Epidermal melanocyte (primary cell): ENCODE data around the gene GSTM5.
"Not testable (repeated sequence)": the region's sequence is repeated elsewhere in the genome, so short reads cannot be mapped to it uniquely, and the experiment has no call there.

Source experiments
- DNase-seq: peaks from one replicate; pipeline ENCODE4 v3.0.0; 2011; ENCODE audit warnings: low spot score; ENCODE audit not compliant: insufficient read length

GSTM5 gene

GRCh38 chr1:109711593-109712320 is at the start of gene GSTM5:
TSS of gene GSTM5 (plus strand) at chr1:109712251. CDS start at chr1:109712313, 62 bp downstream.
- not testable (repeated sequence) for DNase-seq

DNA sequence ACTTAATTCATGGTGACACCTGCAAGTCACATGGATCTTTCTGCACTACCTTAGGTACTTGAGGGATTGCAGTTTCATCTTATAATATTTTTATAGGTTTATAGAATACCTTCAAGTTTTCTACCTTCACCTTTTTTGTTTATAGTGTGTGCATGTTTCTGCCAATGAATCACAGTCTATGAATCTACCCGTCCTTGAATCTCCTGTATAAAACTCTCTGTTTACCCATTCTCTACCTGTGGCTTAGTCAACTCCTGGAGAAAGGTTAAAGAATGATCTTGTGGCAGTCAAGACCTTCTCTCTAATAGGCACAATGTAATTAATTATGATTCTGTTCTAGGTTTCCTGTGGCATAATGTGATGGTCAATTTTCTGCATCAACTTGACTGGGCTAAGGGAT is 47.4 kb upstream of the GSTM5 start:
- DNase-seq, result no peak

DNA sequence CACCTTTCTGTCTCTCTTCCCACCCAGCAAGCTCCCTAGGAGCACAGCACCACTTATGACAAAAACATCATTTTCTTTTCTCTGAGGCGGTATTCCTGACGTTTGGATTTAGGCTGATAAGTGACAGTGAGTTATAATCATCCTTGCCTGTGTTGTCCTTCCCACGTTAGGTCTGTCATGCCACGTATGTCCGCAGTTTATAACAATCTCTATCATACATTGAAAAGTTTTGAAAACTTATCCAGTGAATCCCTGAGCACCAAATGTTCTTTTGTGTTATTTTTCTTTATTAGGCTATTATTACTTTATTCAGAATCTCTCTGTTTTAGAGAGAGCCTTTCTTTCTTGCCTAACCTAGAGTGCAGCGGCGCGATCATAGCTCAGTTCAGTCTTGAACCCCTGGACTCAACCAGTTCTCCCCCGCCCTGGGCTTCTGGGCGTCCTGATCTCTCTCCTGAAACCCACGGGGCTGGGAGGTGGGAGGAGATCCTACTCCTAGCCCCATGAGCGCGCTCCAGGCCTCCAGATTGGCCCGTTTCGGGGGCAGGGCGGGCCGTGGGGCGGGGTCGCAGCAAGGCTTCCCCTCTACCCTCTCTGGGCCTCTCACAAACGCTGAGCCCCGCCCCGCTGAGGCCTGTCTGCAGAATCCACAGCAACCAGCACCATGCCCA is 44.5 kb upstream of the GSTM5 start, which contains the start of gene GSTM2:
GSTM2 (plus strand) TSS at position 606 of the 671 bp plus-strand sequence; CDS start at position 665, 59 bp downstream.
- peak; percentile 87 for DNase-seq

DNA sequence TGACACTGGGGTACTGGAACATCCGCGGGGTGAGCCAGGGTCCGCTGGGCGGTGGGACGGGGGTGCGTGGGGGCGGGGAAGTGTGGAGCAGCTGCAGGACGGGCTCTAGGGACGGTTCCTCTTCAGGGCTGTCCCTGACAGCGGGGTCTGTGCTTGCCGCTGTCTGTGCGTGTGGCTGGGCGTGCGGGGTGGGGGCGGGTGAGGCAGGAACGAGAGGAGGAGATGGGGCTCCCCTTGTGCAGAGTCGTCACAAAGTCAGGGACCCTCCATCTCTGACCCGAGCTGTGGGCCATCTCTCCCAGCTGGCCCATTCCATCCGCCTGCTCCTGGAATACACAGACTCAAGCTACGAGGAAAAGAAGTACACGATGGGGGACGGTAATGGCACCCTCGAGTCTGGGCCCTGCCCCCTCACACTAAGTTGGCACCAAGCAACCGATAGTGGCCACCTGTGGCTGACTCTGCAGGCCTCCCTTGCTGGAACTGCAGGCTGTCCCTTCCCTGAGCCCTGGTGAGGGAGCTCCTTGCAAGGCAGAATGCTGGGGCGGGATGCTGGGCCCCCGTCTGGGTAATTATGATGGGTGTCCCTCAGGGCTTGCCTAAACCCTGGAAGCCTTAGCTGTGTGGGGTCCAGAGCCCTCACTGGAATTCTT is 43.8 kb upstream of the GSTM5 start:
- DNase-seq, result no peak

DNA sequence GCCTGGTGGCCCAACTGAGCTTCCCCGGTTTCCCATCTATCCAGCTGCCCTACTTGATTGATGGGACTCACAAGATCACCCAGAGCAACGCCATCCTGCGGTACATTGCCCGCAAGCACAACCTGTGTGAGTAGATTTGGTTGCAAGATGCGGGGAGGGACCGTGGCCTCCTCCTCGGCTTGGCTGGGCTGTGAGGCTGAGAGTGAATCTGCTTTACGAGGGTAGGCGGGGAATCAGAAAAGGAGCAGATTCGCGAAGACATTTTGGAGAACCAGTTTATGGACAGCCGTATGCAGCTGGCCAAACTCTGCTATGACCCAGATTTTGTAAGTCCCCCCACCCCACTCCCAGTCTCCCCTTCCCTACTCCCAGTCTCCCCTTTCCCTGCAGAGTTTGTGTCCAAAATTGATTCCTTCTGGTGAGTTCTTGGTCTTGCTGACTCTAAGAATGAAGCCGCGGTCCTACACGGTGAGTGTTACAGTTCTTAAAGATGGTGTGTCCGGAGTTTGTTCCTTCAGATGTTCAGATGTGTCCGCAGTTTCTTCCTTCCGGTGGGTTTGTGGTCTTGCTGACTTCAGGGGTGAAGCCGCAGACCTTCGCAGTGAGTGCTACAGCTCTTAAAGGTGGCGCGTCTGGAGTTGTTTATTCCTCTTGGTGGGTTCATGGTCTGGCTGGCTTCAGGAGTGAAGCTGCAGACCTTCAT is 42.7 kb upstream of the GSTM5 start:
- no peak for DNase-seq

GRCh38 chr1:109669949-109670302 is 42.1 kb upstream of the GSTM5 start:
- not testable (repeated sequence) for DNase-seq

GRCh38 chr1:109671067-109671466 is 41.0 kb upstream of the GSTM5 start:
- no peak for DNase-seq

DNA sequence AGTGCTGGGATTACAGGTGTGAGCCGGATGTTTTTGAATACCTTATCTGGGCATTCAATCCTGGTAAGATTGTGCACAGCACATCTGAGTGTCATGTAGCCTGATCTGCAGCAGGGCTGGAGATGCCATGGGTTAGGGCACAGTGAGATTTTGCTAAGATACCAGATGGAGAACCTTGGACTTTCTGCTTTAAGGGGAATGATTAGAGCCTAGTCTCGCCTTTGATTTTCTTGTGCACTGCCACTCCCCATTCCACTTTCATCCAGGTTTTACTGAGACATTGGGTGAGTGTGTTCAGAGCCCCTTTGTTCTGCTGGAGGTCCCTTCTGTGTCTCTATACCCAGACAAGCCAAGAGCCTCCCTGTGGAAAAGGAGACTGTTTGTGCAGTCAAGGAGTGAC is 38.2 kb upstream of the GSTM5 start:
- not testable (repeated sequence) for DNase-seq

DNA sequence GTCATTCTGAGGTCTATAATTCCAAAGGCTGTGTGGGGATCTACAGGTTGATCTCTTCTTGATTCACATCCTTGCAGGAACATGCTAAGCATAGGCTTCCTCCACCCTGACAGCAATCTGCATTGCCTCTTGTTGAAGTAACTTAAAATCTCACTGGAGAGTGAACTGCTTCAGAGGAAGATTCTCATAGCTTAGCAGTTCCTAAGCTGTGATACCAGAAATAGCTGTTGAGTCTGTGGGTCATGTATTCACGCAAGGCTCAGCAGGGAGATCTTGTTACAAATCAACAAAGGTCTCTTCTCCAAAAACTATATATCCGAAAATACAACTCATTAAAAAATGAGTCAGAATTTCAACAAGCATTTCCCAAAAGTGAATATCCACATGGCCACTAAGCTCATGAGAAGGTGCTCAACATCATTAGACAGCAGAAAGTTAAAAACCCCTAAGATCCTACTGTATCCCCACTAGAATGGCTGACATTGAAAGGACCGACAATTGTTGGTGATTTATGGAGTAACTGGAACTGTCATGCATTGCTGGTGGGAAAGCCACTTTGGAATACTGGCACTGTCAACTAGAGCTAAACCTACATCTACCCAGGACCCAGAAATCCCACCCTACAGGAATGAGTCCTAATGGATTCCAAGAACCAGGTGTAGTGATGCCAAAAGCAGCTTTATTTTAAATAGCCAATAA is 35.2 kb upstream of the GSTM5 start:
- DNase-seq, result not testable (repeated sequence)

- no peak for DNase-seq
These were observed 34.6 kb upstream of the GSTM5 start for GRCh38 chr1:109677459-109677858.

DNA sequence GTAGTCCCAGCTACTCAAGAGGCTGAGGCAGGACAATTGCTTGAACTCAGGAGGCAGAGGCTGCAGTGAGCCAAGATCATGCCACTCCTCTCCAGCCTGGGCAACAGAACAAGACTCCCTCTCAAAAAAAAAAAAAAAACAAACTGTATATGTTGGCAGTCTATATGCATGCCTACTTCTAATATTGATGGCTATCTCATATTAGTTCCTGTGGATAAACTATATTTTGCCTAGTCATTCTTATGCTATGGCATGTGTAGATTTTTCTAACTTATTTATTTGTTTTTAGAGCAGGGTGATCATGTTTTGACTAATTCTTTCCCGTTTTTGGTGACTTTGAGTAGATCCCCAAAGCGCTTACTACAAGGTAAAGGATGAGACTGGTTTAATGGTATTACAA is 33.4 kb upstream of the GSTM5 start:
- not testable (repeated sequence) for DNase-seq

DNA sequence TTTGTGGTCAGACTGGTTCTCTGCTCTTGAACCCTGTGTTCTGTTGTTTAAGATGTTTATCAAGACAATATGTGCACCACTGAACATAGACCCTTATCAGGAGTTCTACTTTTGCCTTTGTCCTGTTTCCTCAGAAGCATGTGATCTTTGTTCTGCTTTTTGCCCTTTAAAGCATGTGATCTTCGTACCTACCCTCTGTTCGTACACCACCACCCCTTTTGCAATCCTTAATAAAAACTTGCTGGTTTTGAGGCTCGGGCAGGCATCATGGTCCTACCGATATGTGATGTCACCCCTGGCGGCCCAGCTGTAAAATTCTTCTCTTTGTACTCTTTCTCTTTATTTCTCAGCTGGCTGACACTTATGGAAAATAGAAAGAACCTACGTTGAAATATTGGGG is 27.3 kb upstream of the GSTM5 start:
- DNase-seq, result not testable (repeated sequence)

GRCh38 chr1:109685399-109685798 is 26.7 kb upstream of the GSTM5 start:
- not testable (repeated sequence) for DNase-seq

- not testable (repeated sequence) for DNase-seq
These were observed 26.2 kb upstream of the GSTM5 start for GRCh38 chr1:109685890-109686289.

DNA sequence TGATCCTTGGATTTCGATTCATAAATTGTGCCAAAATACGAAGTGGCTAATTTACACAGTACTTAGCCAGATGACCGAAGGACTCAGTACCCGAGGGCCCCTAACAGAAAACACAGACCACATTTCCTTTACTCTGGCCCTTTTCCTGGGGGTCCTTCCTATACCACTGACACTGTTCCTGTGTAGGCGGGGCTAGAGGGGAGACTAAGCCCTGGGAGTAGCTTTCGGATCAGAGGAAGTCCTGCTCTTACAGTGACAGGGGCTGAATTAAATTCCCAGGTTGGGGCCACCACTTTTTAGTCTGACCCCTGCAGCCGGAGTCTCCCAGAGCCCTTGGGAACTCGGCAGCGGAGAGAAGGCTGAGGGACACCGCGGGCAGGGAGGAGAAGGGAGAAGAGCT is 24.9 kb upstream of the GSTM5 start:
- DNase-seq, result not testable (repeated sequence)

GRCh38 chr1:109687641-109688499 is 24.2 kb upstream of the GSTM5 start, which contains the start of gene GSTM1:
TSS of gene GSTM1 (plus strand) at chr1:109687817. CDS start at chr1:109687874, 57 bp downstream.
- peak; percentile 20 for DNase-seq

DNA sequence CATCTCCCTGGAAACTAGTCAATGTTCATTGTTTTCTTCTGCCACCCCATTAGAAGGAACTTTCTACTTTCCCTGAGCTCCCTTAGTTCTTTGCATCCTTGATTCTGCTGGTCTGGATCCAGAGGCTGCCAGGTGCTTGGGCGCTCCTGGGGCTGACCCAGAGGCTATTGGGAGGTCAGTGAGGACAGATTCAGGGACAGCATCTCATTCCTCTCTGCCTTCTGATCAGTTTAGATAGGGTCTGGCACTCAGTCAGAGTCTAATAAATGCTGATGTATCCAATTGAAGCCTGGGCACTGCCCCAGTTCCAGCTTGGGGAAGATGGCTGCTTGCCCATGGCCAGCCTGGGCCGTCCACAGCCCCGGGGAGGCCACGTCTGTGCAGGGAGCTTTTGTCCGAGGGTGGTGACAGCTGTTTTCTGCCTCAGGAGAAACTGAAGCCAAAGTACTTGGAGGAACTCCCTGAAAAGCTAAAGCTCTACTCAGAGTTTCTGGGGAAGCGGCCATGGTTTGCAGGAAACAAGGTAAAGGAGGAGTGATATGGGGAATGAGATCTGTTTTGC is 22.1 kb upstream of the GSTM5 start:
- DNase-seq, result no peak

GRCh38 chr1:109691759-109692158 is 20.3 kb upstream of the GSTM5 start:
- no peak for DNase-seq

DNA sequence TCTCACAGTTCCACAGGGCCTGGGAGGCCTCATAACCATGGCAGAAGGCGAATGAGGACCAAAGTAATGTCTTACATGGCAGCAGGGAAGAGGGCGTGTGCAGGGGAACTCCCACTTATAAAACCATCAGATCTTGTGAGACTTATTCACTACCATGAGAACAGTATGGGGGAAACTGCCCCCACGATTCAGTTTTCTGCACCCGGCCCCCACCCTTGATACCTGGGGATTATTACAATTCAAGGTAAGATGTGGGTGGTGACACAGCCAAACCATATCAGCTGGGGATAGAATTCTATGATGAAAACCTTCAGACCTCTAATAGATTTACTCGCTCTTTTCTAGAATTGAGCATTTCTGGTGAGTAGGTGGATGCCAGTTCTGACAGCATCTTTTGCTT is 17.7 kb upstream of the GSTM5 start:
- DNase-seq, result not testable (repeated sequence)

DNA sequence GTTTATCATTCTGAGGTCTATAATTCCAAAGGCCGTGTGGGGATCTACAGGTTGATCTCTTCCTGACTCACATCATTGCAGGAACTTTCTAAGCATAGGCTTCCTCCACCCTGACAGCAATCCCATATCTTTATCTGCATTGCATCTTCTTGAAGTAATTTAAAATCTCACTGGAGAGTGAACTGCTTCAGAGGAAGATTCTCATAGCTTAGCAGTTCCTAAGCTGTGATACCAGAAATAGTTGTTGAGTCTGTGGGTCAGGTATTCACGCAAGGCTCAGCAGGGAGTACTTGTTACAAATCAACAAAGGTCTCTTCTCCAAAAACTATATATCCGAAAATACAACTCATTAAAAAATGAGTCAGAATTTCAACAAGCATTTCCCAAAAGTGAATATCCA is 16.9 kb upstream of the GSTM5 start:
- not testable (repeated sequence) for DNase-seq
